ENCODE data around the gene CLIP3.
A peak's percentile ranks its signal among the peaks of the same experiment; 100 is the strongest.
"Not testable (repeated sequence)": the region's sequence is repeated elsewhere in the genome, so short reads cannot be mapped to it uniquely, and the experiment has no call there.

The CLIP3 gene, protein sequence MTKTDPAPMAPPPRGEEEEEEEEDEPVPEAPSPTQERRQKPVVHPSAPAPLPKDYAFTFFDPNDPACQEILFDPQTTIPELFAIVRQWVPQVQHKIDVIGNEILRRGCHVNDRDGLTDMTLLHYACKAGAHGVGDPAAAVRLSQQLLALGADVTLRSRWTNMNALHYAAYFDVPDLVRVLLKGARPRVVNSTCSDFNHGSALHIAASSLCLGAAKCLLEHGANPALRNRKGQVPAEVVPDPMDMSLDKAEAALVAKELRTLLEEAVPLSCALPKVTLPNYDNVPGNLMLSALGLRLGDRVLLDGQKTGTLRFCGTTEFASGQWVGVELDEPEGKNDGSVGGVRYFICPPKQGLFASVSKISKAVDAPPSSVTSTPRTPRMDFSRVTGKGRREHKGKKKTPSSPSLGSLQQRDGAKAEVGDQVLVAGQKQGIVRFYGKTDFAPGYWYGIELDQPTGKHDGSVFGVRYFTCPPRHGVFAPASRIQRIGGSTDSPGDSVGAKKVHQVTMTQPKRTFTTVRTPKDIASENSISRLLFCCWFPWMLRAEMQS

GRCh38 chr19:36032251-36033104 lies at the start of gene CLIP3:
TSS of gene CLIP3 (minus strand) at chr19:36032873. CDS start at chr19:36032357, 516 bp downstream.
- DNase-seq: peak; percentile 47 to 63

DNA sequence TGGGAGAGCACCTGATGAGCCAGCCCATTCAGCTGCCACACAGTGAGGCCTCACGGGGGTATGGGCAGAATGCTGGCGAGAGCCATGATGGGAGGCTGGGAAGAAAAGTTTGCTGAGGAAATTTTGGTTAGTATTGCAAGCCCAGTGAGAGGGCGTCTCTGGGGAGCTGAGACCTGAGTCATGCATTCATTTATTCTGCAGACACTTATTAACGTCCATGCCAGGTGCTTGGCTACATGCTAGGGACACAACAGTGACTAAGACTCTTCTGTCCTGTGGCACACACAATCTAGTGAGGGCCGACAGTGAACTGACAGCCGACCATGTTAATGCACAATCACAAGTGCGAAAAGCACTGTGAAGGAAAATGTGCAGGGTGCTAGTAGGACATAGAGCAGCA lies 49.2 kb upstream of the CLIP3 start:
- DNase-seq: no peak

GRCh38 chr19:36081385-36081784 lies 48.7 kb upstream of the CLIP3 start:
- no peak for DNase-seq

DNA sequence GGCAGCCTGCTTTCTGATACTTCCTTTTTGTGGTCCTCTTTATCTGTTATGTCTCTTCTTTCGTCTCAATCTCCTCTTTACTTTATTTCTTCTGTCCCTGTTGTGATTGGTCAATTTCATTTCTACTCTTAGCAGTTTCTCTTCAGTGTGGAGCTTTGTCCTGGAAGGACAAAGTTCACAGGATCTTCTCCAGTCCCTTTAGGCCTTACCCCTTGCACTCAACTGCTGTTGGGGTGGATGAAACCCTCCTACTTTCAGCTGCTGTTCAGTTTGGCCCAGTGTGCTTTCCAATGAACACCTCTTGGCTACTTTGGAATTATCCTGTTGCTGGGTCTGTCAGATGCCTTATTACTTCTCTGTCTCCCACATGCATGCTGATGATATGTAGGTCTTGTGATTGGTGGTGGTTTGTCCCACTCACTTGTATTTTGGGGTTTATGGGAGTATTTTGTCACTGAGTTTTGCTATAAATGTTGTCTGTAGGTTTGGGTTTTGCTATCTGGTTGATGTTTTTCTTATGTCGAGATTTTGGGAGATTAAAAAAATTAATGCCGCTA lies 46.8 kb upstream of the CLIP3 start:
- no peak for DNase-seq

- DNase-seq: no peak
Observed at GRCh38 chr19:36073121-36073876, 40.6 kb upstream of the CLIP3 start.

DNA sequence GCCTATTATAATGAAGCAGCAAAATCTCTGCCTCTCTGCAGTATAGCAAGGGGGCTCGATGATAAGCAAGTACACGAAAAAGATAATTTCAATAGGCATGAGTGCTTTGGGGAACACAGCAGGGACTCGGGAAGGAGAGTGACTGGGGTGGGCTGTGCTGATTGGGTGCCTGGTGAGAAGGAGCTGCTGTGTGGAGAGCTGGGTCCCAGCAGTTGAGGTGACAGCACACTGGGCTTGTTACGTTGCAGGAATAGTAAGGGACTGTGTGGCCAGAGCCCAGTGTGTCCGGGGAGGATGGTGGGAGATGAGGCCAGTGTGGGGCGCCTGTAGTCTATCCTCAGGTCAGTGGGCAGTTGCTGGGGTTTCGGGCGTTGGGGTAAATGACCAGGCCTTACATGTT lies 39.4 kb upstream of the CLIP3 start:
- DNase-seq: no peak

DNA sequence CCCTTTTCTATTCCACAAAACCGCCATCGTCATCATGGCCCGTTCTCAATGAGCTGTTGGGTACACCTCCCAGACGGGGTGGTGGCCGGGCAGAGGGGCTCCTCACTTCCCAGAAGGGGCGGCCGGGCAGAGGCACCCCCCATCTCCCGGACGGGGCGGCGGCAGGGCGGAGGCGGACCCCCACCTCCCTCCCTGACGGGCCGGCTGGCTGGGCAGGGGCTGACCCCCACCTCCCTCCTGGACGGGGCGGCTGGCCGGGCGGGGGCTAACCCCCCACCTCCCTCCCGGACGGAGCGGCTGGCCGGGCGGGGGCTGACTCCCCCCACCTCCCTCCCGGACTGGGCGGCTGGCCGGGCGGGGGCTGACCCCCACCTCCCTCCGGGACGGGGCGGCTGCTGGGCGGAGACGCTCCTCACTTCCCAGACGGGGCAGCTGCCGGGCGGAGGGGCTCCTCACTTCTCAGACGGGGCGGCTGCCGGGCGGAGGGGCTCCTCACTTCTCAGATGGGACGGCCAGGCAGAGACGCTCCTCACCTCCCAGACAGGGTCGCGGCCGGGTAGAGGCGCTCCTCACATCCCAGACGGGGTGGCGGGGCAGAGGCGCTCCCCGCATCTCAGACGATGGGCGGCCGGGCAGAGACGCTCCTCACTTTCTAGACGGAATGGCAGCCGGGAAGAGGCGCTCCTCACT lies 36.3 kb upstream of the CLIP3 start:
- not testable (repeated sequence) for DNase-seq

DNA sequence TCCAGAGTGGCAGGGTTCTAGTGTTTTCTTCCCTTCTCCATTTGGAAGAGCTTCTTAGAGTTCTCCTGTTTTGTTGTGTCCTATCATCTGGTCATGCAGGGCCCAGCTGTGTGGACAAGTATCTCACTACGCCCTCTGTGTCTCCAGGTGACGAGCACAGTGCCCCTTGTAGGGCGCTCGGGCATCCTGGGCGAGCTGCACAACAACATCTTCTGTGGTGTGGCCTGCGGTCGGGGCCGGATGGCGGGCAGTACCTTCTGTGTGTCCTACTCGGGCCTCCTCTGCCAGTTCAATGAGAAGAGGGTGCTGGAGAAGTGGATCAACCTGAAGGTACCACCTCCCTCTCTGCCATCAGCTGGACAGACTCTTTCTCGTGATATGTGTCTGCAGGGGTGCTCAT lies 35.0 kb upstream of the CLIP3 start:
- no peak for DNase-seq

GRCh38 chr19:36064826-36065225 lies 32.2 kb upstream of the CLIP3 start:
- DNase-seq: no peak

DNA sequence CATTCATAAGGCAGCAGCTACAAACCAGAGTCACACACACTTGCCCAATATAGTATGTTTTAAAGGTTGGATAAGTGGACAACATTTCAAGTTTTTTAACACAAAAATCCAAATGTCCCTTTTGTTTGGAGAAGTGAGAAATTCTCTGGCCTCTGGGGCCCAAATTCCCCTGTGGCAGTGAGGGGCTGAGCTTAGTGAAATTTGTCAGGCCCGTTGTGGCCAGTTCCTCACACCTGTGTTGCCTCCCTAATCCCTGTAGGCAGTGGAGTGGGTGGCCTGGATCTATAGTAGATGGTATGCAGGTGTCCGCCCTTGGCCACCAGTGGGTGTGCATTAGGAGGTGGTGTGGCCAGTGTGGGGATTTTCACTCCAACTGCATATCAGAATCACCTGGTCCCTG lies 28.7 kb upstream of the CLIP3 start:
- DNase-seq: no peak

DNA sequence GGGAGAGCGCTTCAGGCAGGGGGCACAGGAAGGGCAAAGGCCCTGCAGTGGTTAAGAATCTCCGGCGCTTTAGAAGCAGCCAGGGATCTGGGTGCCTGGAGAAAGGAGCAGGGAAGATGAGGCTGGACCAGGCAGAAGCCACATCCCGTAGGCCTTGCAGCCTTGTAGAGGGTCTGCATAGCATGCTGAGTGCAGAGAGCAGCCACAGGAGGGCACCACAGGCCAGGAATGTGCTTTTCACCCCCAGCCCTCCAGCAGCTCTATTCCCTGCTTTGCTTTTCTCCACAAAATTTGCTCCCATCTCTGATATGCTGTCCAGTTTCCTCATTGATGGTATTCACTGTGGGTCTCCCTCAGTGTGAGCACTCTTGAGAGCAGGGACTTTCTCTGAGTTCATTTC lies 27.8 kb upstream of the CLIP3 start:
- no peak for DNase-seq

- no peak for DNase-seq
Observed at GRCh38 chr19:36059180-36059910, 26.7 kb upstream of the CLIP3 start.

DNA sequence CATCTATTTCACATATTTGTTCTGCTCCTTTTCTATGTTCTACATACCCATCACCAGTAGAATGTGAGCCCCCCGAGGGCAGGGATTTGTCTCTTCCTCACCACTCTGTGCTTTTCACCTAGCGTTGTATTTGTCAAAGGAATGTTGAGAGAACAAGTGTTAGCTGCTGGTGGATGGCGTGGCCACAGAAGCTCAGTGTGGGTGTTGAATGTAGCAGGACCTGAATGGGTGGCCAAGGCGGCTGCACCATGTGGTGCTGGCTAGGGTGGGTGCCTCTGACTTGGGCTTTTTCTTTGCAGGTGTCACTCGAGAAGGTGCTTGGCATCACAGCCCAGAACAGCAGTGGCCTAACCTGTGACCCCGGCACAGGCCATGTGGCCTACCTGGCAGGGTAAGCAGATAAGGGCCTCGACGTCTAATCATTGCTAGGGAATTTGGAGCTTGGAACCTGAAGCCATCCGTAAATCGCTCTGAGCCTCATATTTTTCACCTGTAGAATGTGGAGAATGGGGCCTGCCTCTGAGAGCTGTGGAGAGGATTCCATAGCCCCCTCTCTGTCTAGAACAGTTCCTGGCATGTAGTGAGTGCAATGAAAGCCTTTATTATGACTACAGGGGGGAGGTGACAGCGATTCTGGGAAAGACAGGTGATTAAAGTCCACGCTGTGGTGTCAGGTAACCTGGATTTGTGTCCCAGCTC lies 26.0 kb upstream of the CLIP3 start:
- DNase-seq: no peak

DNA sequence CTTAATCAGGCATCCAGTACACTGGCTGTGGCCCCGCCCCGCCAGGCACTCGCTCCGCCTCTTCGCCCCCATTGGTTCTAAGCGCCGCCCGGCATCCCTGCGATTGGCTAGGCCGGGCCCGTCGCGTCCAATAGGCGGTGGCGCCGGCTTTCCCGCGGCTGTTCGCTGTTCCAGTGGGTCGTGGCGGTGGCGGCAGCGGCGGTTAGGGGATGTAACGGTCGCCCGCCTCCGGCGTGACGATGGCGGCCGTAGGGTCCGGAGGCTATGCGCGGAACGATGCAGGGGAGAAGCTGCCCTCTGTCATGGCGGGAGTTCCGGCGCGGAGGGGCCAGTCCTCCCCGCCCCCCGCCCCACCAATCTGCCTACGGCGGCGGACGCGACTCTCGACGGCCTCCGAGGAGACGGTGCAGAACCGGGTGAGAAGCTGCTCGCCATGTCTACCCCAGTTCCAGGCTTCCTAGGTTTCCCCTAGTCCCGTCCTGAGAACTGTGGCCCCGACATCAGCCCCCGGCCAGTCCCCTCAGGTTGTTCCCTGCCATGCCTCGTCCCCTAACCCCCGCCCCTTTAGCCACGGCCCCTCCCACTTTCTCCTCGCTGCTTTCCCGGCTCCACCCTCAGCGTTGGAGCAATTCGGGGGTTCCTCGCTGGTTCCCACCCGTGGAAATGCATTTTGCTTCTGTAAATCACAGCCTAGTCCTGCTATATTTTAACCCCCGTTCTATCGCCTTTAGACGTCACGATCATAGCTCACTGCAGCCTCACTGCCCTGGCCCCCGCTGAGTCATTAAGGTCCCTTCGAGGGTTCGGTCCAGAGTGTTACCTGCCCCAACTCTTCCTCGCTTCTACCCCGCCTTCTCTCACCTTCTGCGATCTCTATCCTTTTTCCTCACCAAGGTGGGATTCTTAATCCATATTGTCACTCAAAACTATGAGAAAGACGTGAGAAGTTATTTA lies 22.3 kb upstream of the CLIP3 start, which contains the start of gene WDR62:
Gene WDR62 (plus strand): TSS at position 165 of the 954 bp plus-strand sequence. CDS start 75 bp downstream, at position 240.
- peak; percentile 91 to 92 for DNase-seq

- peak; percentile 96 to 97 for DNase-seq
Observed at GRCh38 chr19:36054119-36054732, 21.6 kb upstream of the CLIP3 start, which contains the start of gene THAP8. TSS of gene THAP8 (minus strand) at chr19:36054285. CDS start at chr19:36054217, 68 bp downstream.

DNA sequence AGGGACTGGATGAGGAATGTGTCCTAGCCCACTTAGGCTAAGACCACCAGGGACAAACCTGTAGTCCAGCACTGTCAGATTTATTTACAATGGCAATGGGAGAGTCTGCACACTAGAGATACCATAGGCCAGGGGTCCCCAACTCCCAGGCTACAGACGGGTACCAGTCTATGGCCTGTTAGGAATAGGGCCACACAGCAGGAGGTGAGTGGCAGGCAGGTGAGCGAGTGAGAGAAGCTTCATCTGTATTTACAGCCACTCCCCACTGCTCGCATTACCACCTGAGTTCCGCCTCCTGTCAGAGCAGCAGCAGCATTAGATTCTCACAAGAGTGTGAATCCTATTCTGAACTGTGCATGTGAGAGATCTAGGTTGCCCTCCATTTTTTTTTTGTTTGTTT lies 19.0 kb upstream of the CLIP3 start:
- no peak for DNase-seq

GRCh38 chr19:36051236-36051635 lies 18.6 kb upstream of the CLIP3 start:
- DNase-seq: no peak

DNA sequence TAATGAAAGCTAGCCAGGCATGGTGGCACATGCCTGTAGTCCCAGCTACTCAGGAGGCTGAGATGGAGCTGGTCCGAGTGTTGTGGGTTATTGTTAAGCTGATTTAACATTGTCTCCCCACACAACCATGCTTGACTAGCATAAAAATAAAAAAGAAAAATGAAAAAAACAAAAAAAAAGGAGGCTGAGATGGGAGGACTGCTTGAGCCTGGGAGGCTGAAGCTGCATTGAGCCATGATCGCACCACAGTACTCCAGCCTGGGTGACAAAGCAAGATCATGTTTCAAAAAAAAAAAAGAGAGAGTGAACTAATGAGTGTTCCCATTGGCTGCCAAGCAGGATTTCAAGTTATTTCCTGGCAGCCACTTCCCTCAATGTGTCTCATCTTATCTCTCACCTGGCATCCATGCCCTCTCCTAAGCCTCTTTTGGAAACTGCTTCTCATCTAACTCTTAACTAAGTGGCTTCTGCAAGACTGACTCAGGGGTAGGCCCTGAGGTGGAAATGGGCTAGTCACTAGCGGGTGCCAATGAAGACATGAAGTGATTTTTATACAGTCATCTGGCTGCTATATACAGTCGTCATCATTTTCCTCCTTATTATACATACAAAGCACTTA lies 16.5 kb upstream of the CLIP3 start:
- no peak for DNase-seq

Measured in SHP77 (cell line).